ENCODE data around the gene CLCN6. TPM values are rescaled to one million over a fixed set of nuclear protein-coding genes. Genes with fewer than 3 reads are reported as not detected.

CLCN6 gene
- polyA plus RNA-seq, 3 donors = 3.8 to 37.1 (median 4.2) TPM

GRCh38 chr1:11784993-11785769, 20.8 kb upstream of the CLCN6 start:
- Histone ChIP-seq H3K36me3 (replicated peaks in 1 of 2; ENCODE audit: control insufficient read depth in 1 of 2, insufficient read depth in 2 of 2, low read length in 2 of 2) (peaks cover 8 to 15% of the 10 kb centered on the region in 2 donors), H3K27me3 (ENCODE audit: control insufficient read depth in 2 of 2, insufficient read depth in 2 of 2, low read length in 2 of 2) (no peaks in the 10 kb centered on the region), H3K4me2 (replicated peaks; ENCODE audit: extremely low read depth, low read length, poor library complexity, severe bottlenecking) (peak overlapping the region; percentile 76), H3K79me2 (ENCODE audit: insufficient read depth, low read length) (no peaks in the 10 kb centered on the region), H3K27ac (ENCODE audit: low read depth in 1 of 2, low read length in 2 of 2) (no peak overlapping the region), H2AFZ (ENCODE audit: insufficient read depth, low read depth, low read length, poor library complexity, severe bottlenecking) (peak overlapping the region; percentile 67), H3K4me3 (replicated peaks in 1 of 3; ENCODE audit: low read depth in 2 of 3, low read length in 3 of 3) (peak overlapping the region in 1 of 3 experiments; percentile 65), H3K9me3 (replicated peaks in 1 of 2; ENCODE audit: control insufficient read depth in 1 of 2, insufficient read depth in 1 of 2, low read length in 2 of 2) (no peaks in the 10 kb centered on the region), H3K4me1 (ENCODE audit: control insufficient read depth in 1 of 2, insufficient read depth in 2 of 2, low read length in 2 of 2) (peaks cover 19 to 29% of the 10 kb centered on the region in 2 donors), H4K20me1 (ENCODE audit: insufficient read depth, low read length) (no peaks in the 10 kb centered on the region), H3K9ac (ENCODE audit: insufficient read depth, low read length, poor library complexity, severe bottlenecking) (peak overlapping the region; percentile 46)
- H3K9me3 Mint-ChIP-seq = no peaks in the 10 kb centered on the region
- peaks cover 9 to 18% of the 10 kb centered on the region in 2 donors for H3K36me3 Mint-ChIP-seq
- H3K27ac Mint-ChIP-seq = peak overlapping the region in 3 of 7 donors; percentile 36 to 45 (median 43)
- peaks cover 28% of the 10 kb centered on the region for H3K4me1 Mint-ChIP-seq
- intact Hi-C loops (cut with micrococcal nuclease) = loop anchor here in 1 of 2 donors (2.0 to 5.0 kb wide), 2 partner anchors 37 to 44 kb away; no protein-coding TSS in a partner anchor
- WGBS (ENCODE audit: insufficient coverage) = 13% methylated on average over 28 of the region's 30 CpGs
- DNase-seq = peak; percentile 55 to 68 (median 66)
- peak overlapping the region; percentile 49 to 73 for H3K4me3 Mint-ChIP-seq
- TF ChIP-seq, protein P1, sequence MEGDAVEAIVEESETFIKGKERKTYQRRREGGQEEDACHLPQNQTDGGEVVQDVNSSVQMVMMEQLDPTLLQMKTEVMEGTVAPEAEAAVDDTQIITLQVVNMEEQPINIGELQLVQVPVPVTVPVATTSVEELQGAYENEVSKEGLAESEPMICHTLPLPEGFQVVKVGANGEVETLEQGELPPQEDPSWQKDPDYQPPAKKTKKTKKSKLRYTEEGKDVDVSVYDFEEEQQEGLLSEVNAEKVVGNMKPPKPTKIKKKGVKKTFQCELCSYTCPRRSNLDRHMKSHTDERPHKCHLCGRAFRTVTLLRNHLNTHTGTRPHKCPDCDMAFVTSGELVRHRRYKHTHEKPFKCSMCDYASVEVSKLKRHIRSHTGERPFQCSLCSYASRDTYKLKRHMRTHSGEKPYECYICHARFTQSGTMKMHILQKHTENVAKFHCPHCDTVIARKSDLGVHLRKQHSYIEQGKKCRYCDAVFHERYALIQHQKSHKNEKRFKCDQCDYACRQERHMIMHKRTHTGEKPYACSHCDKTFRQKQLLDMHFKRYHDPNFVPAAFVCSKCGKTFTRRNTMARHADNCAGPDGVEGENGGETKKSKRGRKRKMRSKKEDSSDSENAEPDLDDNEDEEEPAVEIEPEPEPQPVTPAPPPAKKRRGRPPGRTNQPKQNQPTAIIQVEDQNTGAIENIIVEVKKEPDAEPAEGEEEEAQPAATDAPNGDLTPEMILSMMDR (IDR thresholded peaks at IDR 0.05) = peak; percentile 92
- H3K27me3 Mint-ChIP-seq (ENCODE audit: low read depth in 3 of 3) = peaks cover 2 to 13% (median 5%) of the 10 kb centered on the region in 3 donors

DNA sequence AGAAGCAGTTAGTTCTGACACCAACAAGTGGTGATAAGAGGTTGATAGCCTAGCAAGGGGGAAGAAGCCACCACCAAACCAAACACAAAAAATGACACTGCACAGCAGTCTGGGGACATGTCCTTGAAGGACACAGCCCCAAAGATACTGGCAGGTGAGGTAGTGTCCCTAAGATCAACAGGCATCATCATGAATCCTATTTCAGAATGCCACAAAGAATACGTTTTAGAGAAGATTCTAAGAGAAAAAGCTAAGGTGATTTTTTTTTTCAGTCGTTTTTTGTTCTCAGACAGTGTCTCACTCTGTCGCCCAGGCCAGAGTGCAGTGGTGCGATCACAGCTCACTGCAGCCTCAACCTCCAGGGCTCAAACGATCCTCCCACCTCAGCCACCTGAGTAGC, 19.8 kb upstream of the CLCN6 start:
- Histone ChIP-seq H2AFZ (ENCODE audit: insufficient read depth, low read depth, low read length, poor library complexity, severe bottlenecking) (no peak overlapping the region), H3K4me1 (ENCODE audit: control insufficient read depth in 1 of 2, insufficient read depth in 2 of 2, low read length in 2 of 2) (peaks cover 29 to 39% of the 10 kb centered on the region in 2 donors), H3K9me3 (replicated peaks in 1 of 2; ENCODE audit: control insufficient read depth in 1 of 2, insufficient read depth in 1 of 2, low read length in 2 of 2) (no peaks in the 10 kb centered on the region), H3K4me2 (replicated peaks; ENCODE audit: extremely low read depth, low read length, poor library complexity, severe bottlenecking) (no peak overlapping the region), H3K4me3 (replicated peaks in 1 of 3; ENCODE audit: low read depth in 2 of 3, low read length in 3 of 3) (no peak overlapping the region), H3K27ac (ENCODE audit: low read depth in 1 of 2, low read length in 2 of 2) (no peak overlapping the region), H3K9ac (ENCODE audit: insufficient read depth, low read length, poor library complexity, severe bottlenecking) (no peak overlapping the region), H3K27me3 (ENCODE audit: control insufficient read depth in 2 of 2, insufficient read depth in 2 of 2, low read length in 2 of 2) (no peaks in the 10 kb centered on the region), H4K20me1 (ENCODE audit: insufficient read depth, low read length) (no peaks in the 10 kb centered on the region), H3K79me2 (ENCODE audit: insufficient read depth, low read length) (no peaks in the 10 kb centered on the region), H3K36me3 (replicated peaks in 1 of 2; ENCODE audit: control insufficient read depth in 1 of 2, insufficient read depth in 2 of 2, low read length in 2 of 2) (peaks cover 12 to 19% of the 10 kb centered on the region in 2 donors)
- Mint-ChIP-seq H3K9me3 (no peaks in the 10 kb centered on the region), H3K4me1 (peaks cover 38% of the 10 kb centered on the region), H3K27me3 (ENCODE audit: low read depth in 3 of 3) (peaks cover 2 to 13% (median 4%) of the 10 kb centered on the region in 3 donors), H3K27ac (peak overlapping the region in 2 of 7 donors; percentile 25 to 30), H3K36me3 (peaks cover 17 to 28% of the 10 kb centered on the region in 2 donors), H3K4me3 (no peak overlapping the region)
- 100% methylated on average over 4 of the region's 5 CpGs for WGBS (ENCODE audit: insufficient coverage)
- TF ChIP-seq, protein P1 (IDR thresholded peaks at IDR 0.05) = no peak
- intact Hi-C loops (cut with micrococcal nuclease) = loop anchor here in 1 of 2 donors (5.0 kb wide), 1 partner anchor 36 kb away; no protein-coding TSS in a partner anchor
- DNase-seq = no peak

Data from CD14-positive monocyte (primary cell).